Stimulated activated memory B cell treated with anti-CD40 and anti-IgM and Interleukin-4, amounts not matched to agents 10 μg/mL and 1 μg/mL and 100 μg/mL, for 72 hours (primary cell): ENCODE measurements around the gene PDE3A.
"Not testable (repeated sequence)": the region's sequence is repeated elsewhere in the genome, so short reads cannot be mapped to it uniquely, and the experiment has no call there.

Source experiments
- ATAC-seq: fragments of 150-1000 bp; cut with Tn5 transposase; 2 replicates; pipeline ENCODE4 v1.10.0; 2021
- H3K27ac Mint-ChIP-seq: one replicate; pipeline ENCODE4 v1.8.0; 2022; ENCODE audit warnings: mild to moderate bottlenecking, mixed read lengths
- H3K27me3 Mint-ChIP-seq: one replicate; pipeline ENCODE4 v1.8.0; 2022; ENCODE audit warnings: mixed read lengths
- H3K36me3 Mint-ChIP-seq: one replicate; pipeline ENCODE4 v1.8.0; 2022; ENCODE audit warnings: mixed read lengths
- H3K4me1 Mint-ChIP-seq: one replicate; pipeline ENCODE4 v1.8.0; 2022; ENCODE audit warnings: mixed read lengths
- H3K4me3 Mint-ChIP-seq: one replicate; pipeline ENCODE4 v1.8.0; 2022; ENCODE audit warnings: mild to moderate bottlenecking, moderate library complexity, mixed read lengths
- H3K9me3 Mint-ChIP-seq: one replicate; pipeline ENCODE4 v1.8.0; 2022; ENCODE audit warnings: mixed read lengths

PDE3A gene

DNA sequence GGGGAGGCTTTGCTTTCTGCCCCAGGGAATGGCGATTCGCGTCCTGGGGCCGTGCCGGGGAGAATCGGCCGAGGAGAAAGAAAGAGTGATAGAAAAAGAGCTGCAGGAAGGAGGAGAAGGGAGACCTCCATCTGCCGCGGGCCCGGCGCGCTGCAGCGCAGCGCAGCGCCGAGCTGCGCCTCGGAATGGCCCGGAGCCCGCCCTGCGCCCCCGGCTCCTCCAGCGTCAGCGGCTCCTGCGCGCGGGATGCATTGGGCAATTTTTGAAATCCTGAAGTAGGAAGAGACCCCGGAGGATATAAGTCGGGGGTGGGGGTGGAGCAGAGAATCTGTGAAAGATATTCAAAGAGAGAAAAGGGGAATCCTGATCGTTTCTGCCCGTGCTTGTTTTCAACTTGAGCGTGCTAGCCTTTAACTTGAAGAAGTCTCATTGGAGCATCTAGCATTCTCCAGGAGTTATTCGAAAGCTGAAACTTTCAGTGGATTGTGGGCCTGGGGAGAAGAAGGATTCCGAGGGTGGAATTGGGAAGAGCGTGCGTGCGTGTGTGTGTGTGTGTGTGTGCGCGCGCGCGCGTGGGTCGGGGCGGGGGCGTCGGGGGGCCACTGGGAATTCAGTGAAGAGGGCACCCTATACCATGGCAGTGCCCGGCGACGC lies 441 bp downstream of the PDE3A start:
- Mint-ChIP-seq H3K27ac (no peak overlapping the region), H3K4me3 (no peak overlapping the region)

DNA sequence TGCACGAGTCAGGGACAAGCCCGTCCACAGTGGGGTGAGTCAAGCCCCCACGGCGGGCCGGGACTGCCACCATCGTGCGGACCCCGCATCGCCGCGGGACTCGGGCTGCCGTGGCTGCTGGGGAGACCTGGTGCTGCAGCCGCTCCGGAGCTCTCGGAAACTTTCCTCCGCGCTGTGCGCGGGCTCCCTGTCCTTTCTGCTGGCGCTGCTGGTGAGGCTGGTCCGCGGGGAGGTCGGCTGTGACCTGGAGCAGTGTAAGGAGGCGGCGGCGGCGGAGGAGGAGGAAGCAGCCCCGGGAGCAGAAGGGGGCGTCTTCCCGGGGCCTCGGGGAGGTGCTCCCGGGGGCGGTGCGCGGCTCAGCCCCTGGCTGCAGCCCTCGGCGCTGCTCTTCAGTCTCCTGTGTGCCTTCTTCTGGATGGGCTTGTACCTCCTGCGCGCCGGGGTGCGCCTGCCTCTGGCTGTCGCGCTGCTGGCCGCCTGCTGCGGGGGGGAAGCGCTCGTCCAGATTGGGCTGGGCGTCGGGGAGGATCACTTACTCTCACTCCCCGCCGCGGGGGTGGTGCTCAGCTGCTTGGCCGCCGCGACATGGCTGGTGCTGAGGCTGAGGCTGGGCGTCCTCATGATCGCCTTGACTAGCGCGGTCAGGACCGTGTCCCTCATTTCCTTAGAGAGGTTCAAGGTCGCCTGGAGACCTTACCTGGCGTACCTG lies 1.1 kb downstream of the PDE3A start:
- no peaks in the 10 kb centered on the region for H3K4me1 Mint-ChIP-seq
- H3K27me3 Mint-ChIP-seq, result peaks cover 34% of the 10 kb centered on the region
- peak; percentile 34 for ATAC-seq

More for the DNA sequence above, 441 bp downstream of the PDE3A start:
- H3K4me1 Mint-ChIP-seq, result no peaks in the 10 kb centered on the region
- H3K27me3 Mint-ChIP-seq, result peaks cover 34% of the 10 kb centered on the region
- ATAC-seq, result no peak
- H3K9me3 Mint-ChIP-seq, result peaks cover 5% of the 10 kb centered on the region
- no peaks in the 10 kb centered on the region for H3K36me3 Mint-ChIP-seq

DNA sequence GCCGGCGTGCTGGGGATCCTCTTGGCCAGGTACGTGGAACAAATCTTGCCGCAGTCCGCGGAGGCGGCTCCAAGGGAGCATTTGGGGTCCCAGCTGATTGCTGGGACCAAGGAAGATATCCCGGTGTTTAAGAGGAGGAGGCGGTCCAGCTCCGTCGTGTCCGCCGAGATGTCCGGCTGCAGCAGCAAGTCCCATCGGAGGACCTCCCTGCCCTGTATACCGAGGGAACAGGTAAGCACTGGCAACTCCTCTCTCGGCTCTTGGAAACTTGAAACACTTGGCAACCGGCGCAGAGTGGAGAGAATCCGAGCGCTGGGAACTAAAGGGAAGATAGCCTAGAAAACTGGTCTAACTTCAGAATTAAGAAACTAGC lies 1.7 kb downstream of the PDE3A start:
- H3K4me3 Mint-ChIP-seq, result no peak overlapping the region
- no peaks in the 10 kb centered on the region for H3K4me1 Mint-ChIP-seq
- ATAC-seq, result no peak
- no peak overlapping the region for H3K27ac Mint-ChIP-seq
- peaks cover 34% of the 10 kb centered on the region for H3K27me3 Mint-ChIP-seq
- H3K9me3 Mint-ChIP-seq, result peaks cover 3% of the 10 kb centered on the region
- H3K36me3 Mint-ChIP-seq, result no peaks in the 10 kb centered on the region

More for the DNA sequence above, 1.1 kb downstream of the PDE3A start:
- Mint-ChIP-seq H3K36me3 (no peaks in the 10 kb centered on the region), H3K27ac (no peak overlapping the region), H3K4me3 (no peak overlapping the region), H3K9me3 (peaks cover 5% of the 10 kb centered on the region)

DNA sequence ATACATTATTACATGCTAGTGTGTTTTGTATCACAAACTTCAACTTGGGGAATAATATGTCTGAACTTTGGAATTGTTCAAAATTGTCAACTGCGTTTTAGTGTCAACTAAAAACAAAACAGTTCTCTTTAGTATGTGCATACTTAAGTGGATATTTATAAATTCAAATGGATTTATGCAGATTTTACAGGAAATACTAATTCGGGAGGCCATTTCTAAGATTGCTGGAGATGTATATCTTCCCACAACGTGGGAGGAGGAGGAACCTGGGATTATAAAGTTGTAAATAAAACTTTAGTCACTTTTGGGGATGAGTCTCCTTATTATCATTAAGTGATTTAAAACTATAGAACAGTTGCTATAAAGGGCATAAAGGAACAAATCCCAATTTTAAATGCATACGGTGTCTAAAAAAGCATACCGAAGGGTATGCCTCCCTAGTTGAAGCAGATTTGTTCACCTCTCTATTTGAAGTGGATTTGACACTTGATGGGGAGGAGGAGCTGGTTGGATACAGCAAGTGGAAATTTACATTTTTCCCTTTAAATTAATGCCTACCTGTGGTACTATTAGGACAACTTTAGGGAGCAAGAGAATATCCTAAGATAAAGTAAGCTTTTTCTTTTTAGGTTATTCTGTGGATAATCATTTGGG lies 2.7 kb downstream of the PDE3A start:
- Mint-ChIP-seq H3K4me1 (no peaks in the 10 kb centered on the region), H3K27me3 (peaks cover 34% of the 10 kb centered on the region), H3K36me3 (no peaks in the 10 kb centered on the region), H3K27ac (no peak overlapping the region), H3K4me3 (no peak overlapping the region), H3K9me3 (peaks cover 3% of the 10 kb centered on the region)
- ATAC-seq, result no peak

DNA sequence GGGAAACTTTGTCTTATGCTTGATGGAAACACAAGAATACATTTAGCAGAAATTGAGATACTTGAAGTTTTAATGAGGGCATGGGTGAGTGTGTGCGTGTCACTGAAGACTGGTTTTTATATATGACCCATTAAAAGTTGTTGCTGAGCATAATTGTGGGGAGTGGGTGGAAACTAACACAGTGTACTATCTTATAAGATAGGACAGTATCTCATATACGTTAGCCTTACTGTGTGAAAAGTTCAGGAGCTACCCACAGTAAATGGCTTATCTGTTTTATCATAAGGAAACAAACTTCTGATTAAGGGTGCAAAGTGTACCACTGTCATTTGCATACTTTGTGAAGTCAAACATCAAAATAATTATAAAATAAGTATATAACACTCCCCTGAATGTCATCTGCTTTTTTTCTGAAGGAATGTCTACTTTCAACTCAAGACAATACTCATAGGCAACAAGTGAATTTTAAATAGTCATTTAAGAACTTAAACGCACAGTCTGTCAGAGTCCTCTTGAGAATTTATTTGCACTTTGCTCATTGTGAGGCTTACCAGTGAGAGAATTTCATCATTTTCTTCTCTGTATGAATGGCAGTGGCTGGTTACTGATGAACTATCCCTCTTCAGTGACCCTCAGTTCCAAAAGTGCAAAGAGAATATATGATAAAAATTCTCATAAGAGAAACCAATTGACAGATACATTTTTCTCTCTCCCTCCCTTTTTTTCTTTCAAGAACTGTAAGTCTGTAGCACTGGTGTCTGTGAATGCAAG lies 4.2 kb downstream of the PDE3A start:
- no peaks in the 10 kb centered on the region for H3K36me3 Mint-ChIP-seq
- no peak for ATAC-seq
- peaks cover 29% of the 10 kb centered on the region for H3K27me3 Mint-ChIP-seq
- H3K4me3 Mint-ChIP-seq, result no peak overlapping the region
- peaks cover 3% of the 10 kb centered on the region for H3K9me3 Mint-ChIP-seq
- no peak overlapping the region for H3K27ac Mint-ChIP-seq
- no peaks in the 10 kb centered on the region for H3K4me1 Mint-ChIP-seq

DNA sequence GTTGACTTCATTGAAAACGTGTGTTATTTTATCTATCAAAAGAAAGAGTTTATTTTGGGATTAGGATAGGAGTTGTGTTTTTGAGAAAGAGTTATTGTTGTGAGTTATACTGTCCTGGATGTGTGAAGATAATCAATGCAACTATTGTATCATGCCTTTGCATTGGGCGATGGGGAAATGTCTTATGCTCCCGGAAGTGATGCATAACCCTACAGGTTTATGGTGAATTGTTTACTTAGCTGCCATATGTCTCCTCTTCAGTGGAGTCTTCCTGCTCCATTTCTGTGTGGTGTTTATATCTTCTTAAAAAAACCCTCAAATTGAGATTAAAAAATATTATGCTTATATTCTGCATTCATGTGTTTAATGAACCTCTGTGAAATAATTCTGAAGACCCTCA lies 6.5 kb downstream of the PDE3A start:
- Mint-ChIP-seq H3K36me3 (no peaks in the 10 kb centered on the region), H3K27ac (no peak overlapping the region), H3K4me1 (no peaks in the 10 kb centered on the region), H3K4me3 (no peak overlapping the region), H3K9me3 (peaks cover 3% of the 10 kb centered on the region), H3K27me3 (peaks cover 6% of the 10 kb centered on the region)
- ATAC-seq, result no peak

DNA sequence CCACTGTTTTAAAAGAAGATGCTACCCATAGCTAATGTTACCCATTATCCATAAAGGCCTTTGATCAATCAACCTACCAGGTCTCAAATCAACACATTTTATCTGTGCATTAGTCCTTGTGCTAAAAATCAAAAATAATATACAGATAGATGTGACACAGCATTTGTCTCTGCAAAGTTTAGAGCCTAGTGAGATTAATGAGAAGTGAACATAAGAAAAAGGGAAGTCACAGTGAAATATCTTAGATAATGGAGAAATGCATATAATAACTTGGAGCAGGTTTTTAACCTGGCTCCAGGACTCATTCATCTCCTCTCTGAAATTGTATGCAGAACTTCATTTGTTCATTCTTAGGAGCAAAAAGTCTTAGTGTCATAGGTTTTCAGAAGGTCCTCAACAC lies 7.2 kb downstream of the PDE3A start:
- peaks cover 3% of the 10 kb centered on the region for H3K9me3 Mint-ChIP-seq
- no peaks in the 10 kb centered on the region for H3K36me3 Mint-ChIP-seq
- no peaks in the 10 kb centered on the region for H3K4me1 Mint-ChIP-seq
- no peaks in the 10 kb centered on the region for H3K27me3 Mint-ChIP-seq
- ATAC-seq, result no peak
- H3K4me3 Mint-ChIP-seq, result no peak overlapping the region
- H3K27ac Mint-ChIP-seq, result no peak overlapping the region

DNA sequence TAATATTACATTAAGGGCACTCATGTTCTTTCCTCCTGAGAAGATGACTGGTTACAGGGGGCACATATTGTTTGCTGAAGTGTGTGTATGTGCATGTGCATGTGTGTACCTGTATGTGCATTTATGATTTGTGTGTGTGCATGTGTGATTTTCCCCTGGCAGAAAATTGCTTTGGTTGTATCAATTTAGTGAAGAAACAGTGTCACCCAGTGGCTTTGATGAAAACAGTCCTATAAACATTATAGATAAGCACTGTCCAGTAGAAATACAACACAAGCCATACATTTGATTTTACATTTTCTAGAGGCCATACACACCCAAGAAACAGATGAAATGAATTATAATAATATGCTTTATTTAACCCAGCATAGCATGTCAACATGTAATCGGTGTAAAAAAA lies 8.6 kb downstream of the PDE3A start:
- H3K36me3 Mint-ChIP-seq, result no peaks in the 10 kb centered on the region
- H3K27ac Mint-ChIP-seq, result no peak overlapping the region
- ATAC-seq, result no peak
- H3K4me1 Mint-ChIP-seq, result no peaks in the 10 kb centered on the region
- peaks cover 3% of the 10 kb centered on the region for H3K9me3 Mint-ChIP-seq
- no peak overlapping the region for H3K4me3 Mint-ChIP-seq
- H3K27me3 Mint-ChIP-seq, result no peaks in the 10 kb centered on the region

DNA sequence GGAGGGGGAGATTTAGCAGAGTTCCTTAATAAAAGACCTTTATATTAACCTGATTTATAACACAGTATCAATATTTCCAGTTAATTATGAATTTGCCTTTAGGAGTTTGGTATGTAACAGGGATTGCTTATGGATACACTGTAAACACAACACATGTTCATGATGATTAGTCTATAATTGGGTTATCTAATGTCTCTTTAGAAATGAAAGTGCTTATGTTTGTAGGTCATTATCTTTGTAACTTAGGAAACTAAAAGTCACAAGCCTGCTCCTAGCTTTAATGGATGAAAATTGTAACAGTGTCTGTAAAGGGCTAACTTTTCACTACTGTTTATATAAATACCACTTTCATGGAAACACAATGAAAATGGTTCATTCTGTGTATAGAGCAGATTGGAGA lies 9.4 kb downstream of the PDE3A start:
- H3K27ac Mint-ChIP-seq, result no peak overlapping the region
- ATAC-seq, result no peak
- no peaks in the 10 kb centered on the region for H3K36me3 Mint-ChIP-seq
- H3K4me1 Mint-ChIP-seq, result no peaks in the 10 kb centered on the region
- H3K9me3 Mint-ChIP-seq, result peaks cover 3% of the 10 kb centered on the region
- H3K4me3 Mint-ChIP-seq, result no peak overlapping the region
- no peaks in the 10 kb centered on the region for H3K27me3 Mint-ChIP-seq

DNA sequence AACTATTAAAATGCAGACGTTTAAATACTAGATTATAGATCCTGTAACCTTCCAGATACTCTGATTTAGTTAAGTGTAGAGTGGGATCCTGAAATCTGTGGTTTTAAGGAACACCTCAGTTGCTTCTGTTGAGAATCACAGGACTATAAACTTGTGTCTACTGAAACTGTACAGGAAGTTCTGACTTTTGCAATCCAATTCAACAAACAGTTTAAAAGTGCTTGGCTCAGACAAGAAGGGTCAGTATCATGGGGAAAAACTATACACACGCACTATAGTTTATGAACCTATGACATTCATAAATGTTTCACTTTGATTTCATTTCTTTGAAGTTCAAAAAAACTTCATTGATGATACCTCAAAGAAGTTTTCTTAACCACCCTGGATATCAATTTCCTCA lies 13.8 kb downstream of the PDE3A start:
- H3K27ac Mint-ChIP-seq, result no peak overlapping the region
- H3K9me3 Mint-ChIP-seq, result peaks cover 10% of the 10 kb centered on the region
- no peaks in the 10 kb centered on the region for H3K27me3 Mint-ChIP-seq
- no peak for ATAC-seq
- no peak overlapping the region for H3K4me3 Mint-ChIP-seq
- no peaks in the 10 kb centered on the region for H3K36me3 Mint-ChIP-seq
- no peaks in the 10 kb centered on the region for H3K4me1 Mint-ChIP-seq

DNA sequence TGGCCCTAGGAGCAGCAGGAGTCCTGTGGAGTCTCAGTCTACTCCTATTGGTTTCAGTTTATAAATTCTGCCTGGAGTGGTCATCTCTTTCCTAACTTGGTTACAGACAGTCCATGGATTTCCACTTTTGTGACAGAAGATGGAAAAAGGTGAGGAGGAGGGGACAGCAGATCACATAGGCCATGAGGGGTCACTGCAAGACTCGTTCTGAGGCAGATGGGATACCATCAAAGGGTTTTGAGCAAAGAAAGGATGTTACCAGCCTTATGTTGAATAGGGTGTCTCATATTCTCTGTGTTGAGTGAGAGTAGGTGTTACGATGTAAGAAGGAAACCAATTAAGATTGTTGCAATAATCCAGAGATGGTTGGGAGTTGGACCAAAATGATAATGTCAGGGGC lies 15.3 kb downstream of the PDE3A start:
- ATAC-seq, result no peak
- no peak overlapping the region for H3K27ac Mint-ChIP-seq
- no peaks in the 10 kb centered on the region for H3K36me3 Mint-ChIP-seq
- H3K9me3 Mint-ChIP-seq, result peaks cover 10% of the 10 kb centered on the region
- H3K27me3 Mint-ChIP-seq, result no peaks in the 10 kb centered on the region
- H3K4me1 Mint-ChIP-seq, result no peaks in the 10 kb centered on the region
- no peak overlapping the region for H3K4me3 Mint-ChIP-seq

DNA sequence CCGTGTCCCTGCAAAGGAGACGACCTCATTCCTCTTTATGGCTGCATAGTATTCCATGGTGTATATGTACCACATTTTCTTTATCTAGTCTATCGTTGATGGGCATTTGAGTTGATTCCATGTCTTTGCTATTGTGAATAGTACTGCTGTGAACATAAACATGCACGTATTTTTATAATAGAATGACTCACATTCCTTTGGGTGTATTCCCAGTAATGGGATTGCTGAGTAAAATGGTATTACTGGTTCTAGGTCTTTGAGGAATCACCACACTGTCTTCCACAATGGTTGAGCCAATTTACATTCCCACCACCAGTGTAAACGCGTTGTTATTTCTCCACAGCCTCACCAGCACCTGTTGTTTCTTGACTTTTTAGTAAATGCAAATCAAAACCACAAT lies 16.5 kb downstream of the PDE3A start:
- H3K9me3 Mint-ChIP-seq, result peaks cover 10% of the 10 kb centered on the region
- not testable (repeated sequence) for ATAC-seq, H3K36me3 Mint-ChIP-seq

DNA sequence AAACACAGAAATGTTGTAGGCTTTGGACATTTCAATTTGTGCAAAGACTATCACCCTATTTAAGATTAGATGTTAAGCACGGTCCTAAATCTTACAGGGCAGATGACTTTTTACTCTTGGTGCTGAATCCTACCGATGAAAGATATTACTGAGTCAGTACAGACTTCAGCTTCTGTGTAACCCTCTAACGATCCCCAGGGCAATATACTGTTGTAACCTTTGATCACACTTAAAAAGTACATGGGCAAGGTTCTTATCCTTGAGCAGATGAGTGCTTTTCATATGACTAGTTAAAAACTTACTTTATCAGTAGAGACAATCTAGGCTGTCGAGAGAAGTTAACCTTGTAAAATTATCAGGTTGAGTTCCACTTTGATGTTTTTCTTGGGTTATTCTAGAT lies 22.5 kb downstream of the PDE3A start:
- no peaks in the 10 kb centered on the region for H3K36me3 Mint-ChIP-seq
- H3K4me1 Mint-ChIP-seq, result no peaks in the 10 kb centered on the region
- H3K4me3 Mint-ChIP-seq, result no peak overlapping the region
- H3K27ac Mint-ChIP-seq, result no peak overlapping the region
- ATAC-seq, result no peak
- peaks cover 16% of the 10 kb centered on the region for H3K9me3 Mint-ChIP-seq
- no peaks in the 10 kb centered on the region for H3K27me3 Mint-ChIP-seq

More for the DNA sequence above, 16.5 kb downstream of the PDE3A start:
- not testable (repeated sequence) for H3K4me3 Mint-ChIP-seq, H3K4me1 Mint-ChIP-seq, H3K27me3 Mint-ChIP-seq, H3K27ac Mint-ChIP-seq

DNA sequence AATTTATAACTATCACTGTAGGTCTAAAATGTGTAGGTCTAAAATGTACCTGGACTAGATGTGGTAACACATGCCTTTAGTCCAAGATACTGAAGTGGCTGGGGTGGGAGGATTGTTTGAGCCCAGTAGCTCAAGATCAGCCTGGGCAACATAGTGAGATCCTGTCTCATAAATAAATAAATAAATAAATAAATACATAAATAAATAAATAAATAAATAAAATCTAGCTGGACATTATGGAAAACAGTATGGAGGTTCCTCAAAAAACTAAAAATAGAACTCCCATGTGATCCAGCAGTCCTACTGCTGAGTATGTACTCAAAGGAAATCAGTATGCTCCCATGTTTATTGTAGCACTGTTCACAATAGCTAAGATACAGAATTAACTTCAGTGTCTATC lies 24.0 kb downstream of the PDE3A start:
- Mint-ChIP-seq H3K27me3 (no peaks in the 10 kb centered on the region), H3K27ac (no peak overlapping the region), H3K36me3 (no peaks in the 10 kb centered on the region), H3K4me3 (no peak overlapping the region), H3K9me3 (peaks cover 10% of the 10 kb centered on the region), H3K4me1 (no peaks in the 10 kb centered on the region)
- ATAC-seq, result no peak

DNA sequence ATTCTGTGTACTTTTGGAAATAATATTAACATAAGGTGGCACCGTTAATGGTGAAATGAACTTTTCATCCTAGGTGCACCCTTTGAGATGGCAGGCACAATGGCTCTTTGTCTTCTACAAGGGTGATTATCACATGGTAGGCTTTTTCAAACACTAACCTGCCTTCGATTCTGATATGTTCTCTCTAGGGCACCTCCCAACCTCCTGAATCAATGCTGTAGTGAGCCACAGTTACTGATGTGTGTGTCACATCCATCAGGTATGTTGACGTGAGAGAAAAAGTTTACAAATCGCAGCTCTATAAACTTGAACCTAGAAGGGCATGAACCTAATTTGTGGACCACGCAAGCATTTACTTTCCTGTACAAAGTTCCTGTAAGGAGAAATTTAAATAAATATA lies 25.4 kb downstream of the PDE3A start:
- peaks cover 13% of the 10 kb centered on the region for H3K9me3 Mint-ChIP-seq

More for the DNA sequence above, 25.4 kb downstream of the PDE3A start:
- ATAC-seq, result no peak
- H3K36me3 Mint-ChIP-seq, result no peaks in the 10 kb centered on the region
- H3K27me3 Mint-ChIP-seq, result no peaks in the 10 kb centered on the region
- no peak overlapping the region for H3K4me3 Mint-ChIP-seq
- H3K27ac Mint-ChIP-seq, result no peak overlapping the region
- H3K4me1 Mint-ChIP-seq, result no peaks in the 10 kb centered on the region
